Ishikawa (cell line): ENCODE data around the gene STON2.

Source experiments
- CEBPB ChIP-seq: IDR thresholded peaks from 2 replicates; pipeline ENCODE4 v1.6.1; 2012
- CREB1 ChIP-seq: IDR thresholded peaks from 2 replicates; pipeline ENCODE4 v1.6.1; 2012; ENCODE audit warnings: low read depth
- EGR1 ChIP-seq: IDR thresholded peaks from 2 replicates; pipeline ENCODE4 v1.6.1; 2012
- EP300 ChIP-seq: IDR thresholded peaks from 2 replicates; pipeline ENCODE4 v1.6.1; 2012; ENCODE audit warnings: borderline replicate concordance
- FOXM1 ChIP-seq: IDR thresholded peaks from 2 replicates; pipeline ENCODE4 v1.6.1; 2012; ENCODE audit warnings: low read depth, borderline replicate concordance
- MAX ChIP-seq: IDR thresholded peaks from 2 replicates; pipeline ENCODE4 v1.6.1; 2012
- NFIC ChIP-seq: IDR thresholded peaks from 2 replicates; pipeline ENCODE4 v1.6.1; 2012
- RAD21 ChIP-seq: IDR thresholded peaks from 2 replicates; pipeline ENCODE4 v1.6.1; 2012; ENCODE audit warnings: low read depth
- REST ChIP-seq: IDR thresholded peaks from 2 replicates; pipeline ENCODE4 v1.6.1; 2012; ENCODE audit warnings: low read depth, mild to moderate bottlenecking
- TAF1 ChIP-seq: IDR thresholded peaks from 2 replicates; pipeline ENCODE4 v1.6.1; 2012; ENCODE audit warnings: low read depth, mild to moderate bottlenecking
- TCF12 ChIP-seq: IDR thresholded peaks from 2 replicates; pipeline ENCODE4 v1.6.1; 2012; ENCODE audit warnings: low read depth
- TEAD4 ChIP-seq: IDR thresholded peaks from 2 replicates; pipeline ENCODE4 v1.6.1; 2012
- USF1 ChIP-seq: IDR thresholded peaks from 2 replicates; pipeline ENCODE4 v1.6.1; 2012
- YY1 ChIP-seq: IDR thresholded peaks from 2 replicates; pipeline ENCODE4 v1.6.1; 2012; ENCODE audit warnings: low read depth
- ZBTB7A ChIP-seq: IDR thresholded peaks from 2 replicates; pipeline ENCODE4 v1.6.1; 2012; ENCODE audit warnings: low read depth

STON2 gene

GRCh38 chr14:81385419-81385818, 14.7 kb downstream of the STON2 start:
- TF ChIP-seq FOXM1 (peak; percentile 37; the same call in 1 of the 2 replicates), TCF12 (no peak)

- TF ChIP-seq TCF12 = peak; percentile 94
- peak; percentile 78 for TF ChIP-seq FOXM1
- no peak for TF ChIP-seq ZBTB7A
- no peak for TF ChIP-seq TAF1
- TF ChIP-seq CREB1 = no peak
- no peak for TF ChIP-seq EGR1
- peak; percentile 99 for TF ChIP-seq CEBPB
- TF ChIP-seq EP300 = peak; percentile 93
- TF ChIP-seq USF1 = peak; percentile 64
- peak; percentile 93 for TF ChIP-seq MAX
- peak; percentile 92 for TF ChIP-seq TEAD4
- peak; percentile 27; the same call in 1 of the 2 replicates for TF ChIP-seq REST
- TF ChIP-seq RAD21 = peak; percentile 45
- no peak for TF ChIP-seq YY1
- peak; percentile 91 for TF ChIP-seq NFIC
These were observed 15.2 kb downstream of the STON2 start for GRCh38 chr14:81384900-81385299.

- TF ChIP-seq MAX = no peak
- no peak for TF ChIP-seq CEBPB
- TF ChIP-seq TAF1 = no peak
- no peak for TF ChIP-seq NFIC
- no peak for TF ChIP-seq RAD21
- no peak for TF ChIP-seq YY1
- no peak for TF ChIP-seq REST
- TF ChIP-seq TCF12 = no peak
- no peak for TF ChIP-seq USF1
- TF ChIP-seq CREB1 = no peak
- no peak for TF ChIP-seq ZBTB7A
- no peak for TF ChIP-seq TEAD4
These were observed 17.5 kb downstream of the STON2 start for GRCh38 chr14:81382517-81383225.

- no peak for TF ChIP-seq MAX
- TF ChIP-seq CEBPB = no peak
- TF ChIP-seq RAD21 = no peak
- no peak for TF ChIP-seq REST
- TF ChIP-seq FOXM1 = no peak
- TF ChIP-seq ZBTB7A = no peak
- TF ChIP-seq YY1 = no peak
- TF ChIP-seq EP300 = no peak
- TF ChIP-seq EGR1 = no peak
- no peak for TF ChIP-seq TAF1
- TF ChIP-seq CREB1 = no peak
- TF ChIP-seq USF1 = no peak
- no peak for TF ChIP-seq TCF12
- TF ChIP-seq NFIC = no peak
- no peak for TF ChIP-seq TEAD4
These were observed 28.3 kb downstream of the STON2 start for GRCh38 chr14:81371802-81372201.
